HG03280 (cell line): ENCODE data around the gene SSR2.
A peak's percentile ranks its signal among the peaks of the same experiment; 100 is the strongest.

ENCODE experiments used
- ATAC-seq: cut with Tn5 transposase; IDR thresholded peaks from one replicate; pipeline ENCODE4 v1.9.1; 2021; ENCODE audit warnings: mild to moderate bottlenecking, moderate library complexity; ENCODE audit not compliant: unreplicated experiment

The SSR2 gene

GRCh38 chr1:156020293-156021092 lies at the start of gene SSR2:
SSR2 (minus strand) TSS chr1:156020951; CDS start chr1:156020167, 784 bp downstream.
- peak; percentile 98 for ATAC-seq

GRCh38 chr1:156070548-156070947 lies 49.8 kb upstream of the SSR2 start:
- no peak for ATAC-seq

- ATAC-seq: no peak
Measured at GRCh38 chr1:156069490-156070455, 49.0 kb upstream of the SSR2 start.

GRCh38 chr1:156067262-156067661 lies 46.5 kb upstream of the SSR2 start:
- ATAC-seq: no peak

GRCh38 chr1:156065871-156066270 lies 45.1 kb upstream of the SSR2 start:
- ATAC-seq: no peak

GRCh38 chr1:156065212-156065611 lies 44.5 kb upstream of the SSR2 start:
- ATAC-seq: no peak

GRCh38 chr1:156064615-156065014 lies 43.9 kb upstream of the SSR2 start:
- no peak for ATAC-seq

GRCh38 chr1:156063997-156064285 lies 43.2 kb upstream of the SSR2 start:
- no peak for ATAC-seq

GRCh38 chr1:156062189-156062588 lies 41.4 kb upstream of the SSR2 start:
- no peak for ATAC-seq

GRCh38 chr1:156060937-156061636 lies 40.3 kb upstream of the SSR2 start, which contains the start of gene RAB25:
RAB25 (plus strand) TSS chr1:156061160; CDS start chr1:156061401, 241 bp downstream.
- no peak for ATAC-seq

- no peak for ATAC-seq
Measured at GRCh38 chr1:156056326-156056849, 35.6 kb upstream of the SSR2 start.

GRCh38 chr1:156055281-156056048 lies 34.7 kb upstream of the SSR2 start:
- no peak for ATAC-seq

- peak; percentile 71 for ATAC-seq
Measured at GRCh38 chr1:156054500-156055280, 33.9 kb upstream of the SSR2 start, which contains the start of gene LAMTOR2. LAMTOR2 (plus strand) TSS chr1:156054782; CDS start chr1:156054890, 108 bp downstream.

- ATAC-seq: peak; percentile 54
Measured at GRCh38 chr1:156053768-156054499, 33.2 kb upstream of the SSR2 start, which contains the start of gene UBQLN4. UBQLN4 (minus strand) TSS chr1:156053798; CDS start chr1:156053701, 97 bp downstream.

GRCh38 chr1:156052862-156053767 lies 32.4 kb upstream of the SSR2 start:
- ATAC-seq: no peak

- ATAC-seq: no peak
Measured at GRCh38 chr1:156051011-156051725, 30.4 kb upstream of the SSR2 start.

- ATAC-seq: no peak
Measured at GRCh38 chr1:156050376-156050775, 29.6 kb upstream of the SSR2 start.
